Measurements from ENCODE around the gene SMG1.
A peak's percentile ranks its signal among the peaks of the same experiment; 100 is the strongest.
"Not testable (repeated sequence)": the region's sequence is repeated elsewhere in the genome, so short reads cannot be mapped to it uniquely, and the experiment has no call there.

SMG1 gene

DNA sequence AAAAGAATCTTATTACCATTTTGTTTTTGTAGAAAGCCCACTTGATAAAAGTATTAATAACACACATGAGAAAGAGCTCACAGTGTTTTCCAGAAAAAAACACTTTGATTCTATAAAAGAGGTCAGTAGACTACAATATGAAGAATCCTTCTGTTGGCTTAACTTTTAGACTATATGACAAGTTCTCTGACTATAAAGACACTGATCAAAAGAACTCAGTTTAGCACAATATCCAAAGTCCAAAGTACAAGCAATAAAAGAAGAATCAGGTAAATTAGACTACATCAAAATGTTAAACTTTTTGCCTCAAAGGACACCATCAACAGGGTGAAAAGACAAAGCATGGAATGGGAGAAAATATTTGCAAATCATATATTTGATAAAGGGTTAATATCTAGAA, 11.2 kb upstream of the SMG1 start:
- POLR2A ChIA-PET, result no interaction called here
- CTCF ChIA-PET, result interaction anchor here (1.7 kb wide), 1 partner anchor 31 kb away, joined by 5 read pairs; no protein-coding TSS in a partner anchor

DNA sequence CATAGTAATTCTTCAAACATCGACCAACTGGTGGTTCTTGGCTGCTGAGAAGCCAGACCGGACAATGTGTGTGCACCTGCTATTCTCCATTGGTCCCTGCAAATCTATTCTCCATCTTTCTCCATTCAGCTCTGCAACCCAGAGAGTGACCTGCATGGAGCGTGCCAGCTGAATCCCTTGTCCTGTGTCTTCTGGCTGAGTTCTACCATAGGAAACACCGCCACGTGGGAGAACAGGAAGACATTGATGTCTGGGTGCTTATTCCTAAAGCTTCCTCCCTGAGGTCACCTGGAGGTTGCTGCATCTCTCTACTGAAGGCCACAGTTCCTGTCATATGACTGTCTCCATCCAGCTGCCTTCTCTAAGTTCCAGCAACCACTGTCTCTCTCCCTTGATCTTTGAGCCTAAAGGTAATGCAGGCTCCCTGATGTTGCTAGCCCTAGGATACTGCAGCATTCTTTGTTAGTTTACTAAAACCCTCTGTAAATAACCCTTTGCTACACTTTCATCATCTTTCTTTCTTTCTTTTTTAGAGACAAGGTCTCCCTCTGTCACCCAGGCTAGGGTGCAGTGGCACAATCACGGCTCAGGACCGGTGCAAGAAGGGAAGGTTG, 10.6 kb upstream of the SMG1 start:
- POLR2A ChIA-PET, result no interaction called here
- TF ChIP-seq, protein P1, sequence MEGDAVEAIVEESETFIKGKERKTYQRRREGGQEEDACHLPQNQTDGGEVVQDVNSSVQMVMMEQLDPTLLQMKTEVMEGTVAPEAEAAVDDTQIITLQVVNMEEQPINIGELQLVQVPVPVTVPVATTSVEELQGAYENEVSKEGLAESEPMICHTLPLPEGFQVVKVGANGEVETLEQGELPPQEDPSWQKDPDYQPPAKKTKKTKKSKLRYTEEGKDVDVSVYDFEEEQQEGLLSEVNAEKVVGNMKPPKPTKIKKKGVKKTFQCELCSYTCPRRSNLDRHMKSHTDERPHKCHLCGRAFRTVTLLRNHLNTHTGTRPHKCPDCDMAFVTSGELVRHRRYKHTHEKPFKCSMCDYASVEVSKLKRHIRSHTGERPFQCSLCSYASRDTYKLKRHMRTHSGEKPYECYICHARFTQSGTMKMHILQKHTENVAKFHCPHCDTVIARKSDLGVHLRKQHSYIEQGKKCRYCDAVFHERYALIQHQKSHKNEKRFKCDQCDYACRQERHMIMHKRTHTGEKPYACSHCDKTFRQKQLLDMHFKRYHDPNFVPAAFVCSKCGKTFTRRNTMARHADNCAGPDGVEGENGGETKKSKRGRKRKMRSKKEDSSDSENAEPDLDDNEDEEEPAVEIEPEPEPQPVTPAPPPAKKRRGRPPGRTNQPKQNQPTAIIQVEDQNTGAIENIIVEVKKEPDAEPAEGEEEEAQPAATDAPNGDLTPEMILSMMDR (IDR thresholded peaks at IDR 0.05; ENCODE audit: insufficient read depth, low read length, missing control alignments), result no peak
- CTCF ChIA-PET, result interaction anchor here (1.7 kb wide), 1 partner anchor 32 kb away, joined by 5 read pairs; no protein-coding TSS in a partner anchor
- no peak overlapping the region for H3K4me3 ChIP-seq (ENCODE audit: low read depth, low read length)
- DNase-seq (ENCODE audit: low read depth, low spot score), result no peak

More for the DNA sequence above, 11.2 kb upstream of the SMG1 start:
- H3K4me3 ChIP-seq (ENCODE audit: low read depth, low read length), result no peak overlapping the region
- no peak for DNase-seq (ENCODE audit: low read depth, low spot score)
- TF ChIP-seq, protein P1 (IDR thresholded peaks at IDR 0.05; ENCODE audit: insufficient read depth, low read length, missing control alignments), result no peak

DNA sequence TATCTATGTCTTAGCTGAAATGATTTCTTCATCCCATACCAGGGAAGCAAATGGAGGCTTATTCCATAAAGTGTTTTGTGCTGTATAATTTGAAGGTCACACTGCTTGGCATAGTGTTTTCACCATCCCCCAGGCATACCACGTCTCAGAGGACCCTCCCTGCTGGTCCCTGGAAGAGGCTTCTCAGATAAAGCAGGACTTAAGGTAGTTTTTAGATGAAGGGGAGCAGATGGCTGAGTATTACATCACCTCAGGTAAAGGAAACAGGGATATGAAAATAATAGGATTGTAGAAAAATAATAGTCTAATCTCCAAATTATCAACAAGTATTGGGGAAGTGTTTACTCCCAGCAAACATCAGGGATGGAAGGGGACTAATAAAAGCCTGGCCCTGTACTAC, 7.3 kb upstream of the SMG1 start:
- H3K4me3 ChIP-seq (ENCODE audit: low read depth, low read length), result no peak overlapping the region
- TF ChIP-seq, protein P1 (IDR thresholded peaks at IDR 0.05; ENCODE audit: insufficient read depth, low read length, missing control alignments), result no peak
- POLR2A ChIA-PET, result no interaction called here
- CTCF ChIA-PET, result interaction anchor here (1.0 to 2.4 kb wide), 3 partner anchors 13 to 52 kb away, joined by 3 to 7 read pairs (median 5); no protein-coding TSS in a partner anchor
- no peak for DNase-seq (ENCODE audit: low read depth, low spot score)

DNA sequence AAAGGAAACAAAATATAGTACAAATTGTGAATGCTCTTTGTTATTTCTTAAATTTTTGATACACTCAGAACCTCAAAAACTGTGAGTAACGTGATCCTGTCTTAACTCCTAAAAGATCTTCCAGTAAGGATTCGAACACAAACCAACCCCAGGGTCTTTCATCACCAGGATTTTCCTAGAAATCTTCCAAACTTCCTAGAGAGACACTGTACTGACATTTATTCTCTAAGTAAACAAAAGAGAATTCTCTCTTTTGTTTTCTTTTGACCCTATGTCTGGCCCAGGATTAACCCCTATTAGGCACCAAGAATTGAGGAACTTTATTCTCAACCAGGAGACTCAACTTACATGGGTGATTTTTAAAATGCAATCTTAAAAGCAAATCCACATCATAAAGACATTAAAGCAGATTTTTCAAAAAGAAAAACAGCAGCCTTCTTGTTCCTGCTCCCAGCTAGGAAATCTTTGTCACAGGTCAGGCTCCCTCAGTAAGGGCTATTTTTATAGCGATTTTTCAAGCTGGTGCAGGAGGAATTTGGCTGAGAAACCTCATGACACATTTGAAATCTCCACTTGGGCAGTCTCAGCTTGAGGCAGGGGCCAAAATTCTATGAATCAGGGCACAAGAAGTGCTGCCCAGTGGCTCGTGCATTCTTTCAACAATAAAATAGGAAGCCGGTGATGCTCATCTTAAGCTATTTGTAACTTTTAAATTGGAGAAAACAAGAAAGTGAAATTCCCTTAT, 6.2 kb upstream of the SMG1 start:
- CTCF ChIA-PET, result interaction anchor here (1.0 to 2.4 kb wide), 3 partner anchors 14 to 53 kb away, joined by 3 to 7 read pairs (median 5); no protein-coding TSS in a partner anchor
- POLR2A ChIA-PET, result no interaction called here

DNA sequence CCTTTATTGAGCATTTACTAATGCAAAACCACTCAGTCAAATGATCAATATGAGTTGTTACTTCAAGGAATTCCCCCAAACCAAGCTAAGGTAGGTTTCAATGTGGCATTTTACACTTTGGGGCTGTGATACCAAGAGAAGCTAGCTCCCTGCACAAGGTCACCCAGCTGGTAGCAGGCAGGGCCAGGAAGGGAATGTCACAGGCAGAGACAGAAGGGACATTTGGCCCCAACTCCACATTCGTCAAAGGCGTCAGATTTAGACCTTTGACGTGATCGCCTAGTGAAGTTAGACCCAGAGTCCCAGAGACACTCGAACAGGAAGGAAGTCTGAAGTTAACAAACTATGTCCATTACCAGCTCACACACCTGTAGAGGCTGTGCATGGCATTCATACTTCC, 5.5 kb upstream of the SMG1 start:
- H3K4me3 ChIP-seq (ENCODE audit: low read depth, low read length), result no peak overlapping the region
- ChIA-PET POLR2A (interaction anchor here (0.5 kb wide), 1 partner anchor 182 kb away, joined by 3 read pairs; the partner anchor contains the start of gene ITPRIPL2), CTCF (interaction anchor here (1.3 to 2.4 kb wide), 2 partner anchors 15 to 130 kb away, joined by 3 to 7 read pairs; partner anchors contain the start of gene ARL6IP1)
- TF ChIP-seq, protein P1 (IDR thresholded peaks at IDR 0.05; ENCODE audit: insufficient read depth, low read length, missing control alignments), result no peak
- DNase-seq (ENCODE audit: low read depth, low spot score), result no peak

More for the DNA sequence above, 6.2 kb upstream of the SMG1 start:
- peak; percentile 29 for DNase-seq (ENCODE audit: low read depth, low spot score)
- TF ChIP-seq, protein P1 (IDR thresholded peaks at IDR 0.05; ENCODE audit: insufficient read depth, low read length, missing control alignments), result no peak
- no peak overlapping the region for H3K4me3 ChIP-seq (ENCODE audit: low read depth, low read length)

DNA sequence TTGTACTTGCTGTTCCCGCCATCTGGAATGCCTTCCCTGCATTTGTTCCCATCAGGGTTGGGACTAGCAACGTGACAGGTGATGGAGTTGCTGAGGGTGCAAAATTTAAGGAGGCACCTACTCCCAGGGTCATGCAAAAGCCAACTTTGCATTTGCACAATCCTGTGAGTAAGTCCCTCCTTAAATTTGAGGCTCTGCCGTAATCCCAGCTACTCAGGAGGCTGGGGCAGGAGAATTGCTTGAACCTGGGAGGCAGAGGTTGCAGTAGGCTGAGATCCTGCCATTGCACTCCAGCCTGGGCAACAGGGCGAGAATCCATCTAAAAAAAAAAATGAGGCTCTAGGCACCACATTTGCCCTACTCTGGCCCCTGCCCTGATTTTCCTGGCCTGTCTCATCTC, 3.9 kb upstream of the SMG1 start:
- H3K4me3 ChIP-seq (ENCODE audit: low read depth, low read length); DNase-seq (ENCODE audit: low read depth, low spot score); POLR2A ChIA-PET: not testable (repeated sequence)
- CTCF ChIA-PET, result interaction anchor here (0.9 kb wide), 1 partner anchor 128 kb away, joined by 3 read pairs; no protein-coding TSS in a partner anchor

DNA sequence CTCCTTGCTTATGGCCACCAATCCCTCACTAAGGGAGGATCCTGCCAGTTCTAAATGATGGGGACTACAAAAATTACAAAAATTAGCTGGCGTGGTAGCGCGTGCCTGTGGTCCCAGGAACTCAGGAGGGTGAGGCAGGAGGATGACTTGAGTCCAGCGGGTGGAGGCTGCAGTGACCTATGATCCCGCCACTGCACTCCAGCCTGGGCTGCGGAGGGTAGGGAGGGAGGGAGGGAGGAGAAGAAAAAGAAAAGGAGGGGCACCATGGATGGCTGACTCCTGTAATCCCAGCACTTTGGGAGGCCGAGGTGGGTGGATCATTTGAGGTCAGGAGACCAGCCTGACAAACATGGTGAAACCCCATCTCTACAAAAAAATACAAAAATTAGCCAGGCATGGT, 1.9 kb upstream of the SMG1 start:
- POLR2A ChIA-PET; DNase-seq (ENCODE audit: low read depth, low spot score): not testable (repeated sequence)

DNA sequence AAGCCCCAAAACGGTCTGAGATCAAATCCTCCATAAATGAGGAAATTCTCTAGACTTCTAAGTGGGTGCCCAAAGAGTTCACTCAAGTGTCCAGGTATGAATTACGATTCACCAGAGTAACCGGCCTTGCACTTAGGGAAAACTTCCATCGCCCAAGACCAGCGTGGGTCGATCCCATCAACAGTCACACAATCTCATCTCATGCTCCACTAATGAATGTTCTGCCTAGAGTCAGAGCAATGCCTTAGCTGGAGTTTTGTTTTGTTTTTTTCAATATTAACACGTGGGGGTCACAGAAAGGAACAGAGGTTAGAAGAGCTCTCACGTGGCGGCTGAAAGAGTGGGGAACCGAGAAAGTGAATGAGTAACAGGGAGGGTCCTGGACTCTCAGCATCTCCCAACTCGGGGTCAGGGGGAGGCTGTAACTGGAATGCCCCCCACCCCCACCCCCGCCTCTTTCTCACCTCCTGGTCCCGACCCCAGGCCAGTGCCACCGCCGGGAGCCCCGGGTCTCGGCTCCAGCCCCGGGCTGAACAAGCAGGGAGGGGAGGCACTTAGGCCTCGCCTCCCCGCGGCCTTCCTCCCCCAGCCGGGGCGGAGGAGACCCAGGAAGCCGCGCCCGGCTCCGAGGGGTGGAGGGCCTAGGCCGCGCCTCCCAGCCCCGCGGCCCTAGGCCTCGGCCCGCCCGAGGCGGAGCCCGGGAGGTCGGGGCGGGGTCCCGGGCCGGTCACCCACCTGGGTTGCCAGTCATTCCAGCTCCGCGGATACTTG, 808 bp downstream of the SMG1 start:
- POLR2A ChIA-PET; DNase-seq (ENCODE audit: low read depth, low spot score); CTCF ChIA-PET: not testable (repeated sequence)
- H3K4me3 ChIP-seq (ENCODE audit: low read depth, low read length), result peak overlapping the region; percentile 69

More for the DNA sequence above, 1.9 kb upstream of the SMG1 start:
- H3K4me3 ChIP-seq (ENCODE audit: low read depth, low read length); CTCF ChIA-PET: not testable (repeated sequence)

DNA sequence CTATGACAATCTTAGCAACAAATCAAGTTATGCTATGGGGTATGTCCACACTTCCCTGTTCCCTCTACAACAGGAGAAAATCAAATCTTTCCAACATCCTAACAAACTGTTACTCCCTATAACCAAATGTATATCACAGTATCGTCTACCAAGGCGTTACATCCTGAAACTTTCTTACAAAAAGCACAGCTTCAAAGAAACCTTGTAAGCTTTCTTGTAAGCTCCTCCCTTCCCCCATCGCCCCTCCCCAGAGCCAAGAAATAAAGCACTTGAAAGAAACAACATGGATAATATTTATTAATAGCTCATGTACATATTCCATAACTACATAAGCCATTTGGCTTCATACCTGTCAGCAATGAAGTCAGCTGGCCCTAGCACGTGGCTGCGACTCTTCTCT, 2.3 kb downstream of the SMG1 start:
- DNase-seq (ENCODE audit: low read depth, low spot score); POLR2A ChIA-PET; H3K4me3 ChIP-seq (ENCODE audit: low read depth, low read length); CTCF ChIA-PET: not testable (repeated sequence)

DNA sequence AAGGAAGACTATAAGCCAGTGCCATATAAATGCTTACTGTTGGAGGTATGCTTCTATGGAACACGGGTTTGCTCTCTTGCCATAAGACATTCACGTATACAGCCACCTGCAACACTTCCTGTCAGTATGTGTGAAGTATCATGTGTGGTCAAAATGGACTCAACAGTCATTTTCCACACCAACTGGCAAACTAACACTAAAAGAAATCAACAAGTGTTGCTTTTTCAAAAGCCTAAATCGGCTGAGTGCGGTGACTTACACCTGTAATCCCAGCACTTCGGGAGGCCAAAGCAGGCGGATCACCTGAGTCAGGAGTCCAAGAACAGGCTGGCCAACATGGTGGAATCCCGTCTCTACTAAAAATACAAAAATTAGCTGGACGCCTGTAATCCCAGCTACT, 3.1 kb downstream of the SMG1 start:
- POLR2A ChIA-PET, result interaction anchor here (0.6 kb wide), 1 partner anchor 1456 kb away, joined by 3 read pairs; no protein-coding TSS in a partner anchor
- H3K4me3 ChIP-seq (ENCODE audit: low read depth, low read length); CTCF ChIA-PET; DNase-seq (ENCODE audit: low read depth, low spot score): not testable (repeated sequence)
